T-cell (primary cell): ENCODE results near the gene CLIP1. TPM values are rescaled to one million over a fixed set of nuclear protein-coding genes. Genes with fewer than 3 reads are reported as not detected.
A peak's percentile ranks its signal among the peaks of the same experiment; 100 is the strongest.
"Not testable (repeated sequence)": the region's sequence is repeated elsewhere in the genome, so short reads cannot be mapped to it uniquely, and the experiment has no call there.

ENCODE experiments used
- ATAC-seq, 4 experiments: fragments of 200-7000 bp in 3 of 4; fragments of 150-1000 bp in 1 of 4; cut with Tn5 transposase; replicated peaks in 1 of 4; 1 replicate in 3 of 4; 2 replicates in 1 of 4; pipeline ENCODE4 v1.10.0; 2021; ENCODE audit warnings: moderate library complexity in 3 of 4, mild to moderate bottlenecking in 2 of 4, moderate number of reproducible peaks in 1 of 4
- CTCF ChIA-PET, 2 donors: fragments of 300-600 bp; sonication (Branson Sonifier 250); formaldehyde crosslinking; loops; one replicate each; lab custom pipeline; 2022; ENCODE audit warnings: antibody characterized with exemption in 2 of 2; lab: Charles Lee
- POLR2A ChIA-PET, 2 donors: fragments of 300-600 bp; sonication (Branson Sonifier 250); formaldehyde crosslinking; loops; one replicate each; lab custom pipeline; 2022; ENCODE audit warnings: antibody characterized with exemption in 2 of 2; lab: Charles Lee
- DNase-seq, 35 experiments: peaks; one replicate each; pipeline versions ENCODE4 v3.0.0 to v3.0.0-alpha.2; 2013 to 2023
- H3K27ac ChIP-seq: one replicate; pipeline ENCODE4 v1.5.1; 2013; ENCODE audit warnings: low read length
- H3K27me3 ChIP-seq, 2 experiments: replicated peaks in 1 of 2; 1 replicate in 1 of 2; 2 replicates in 1 of 2; pipeline versions ENCODE4 v1.6.1 to v1.7.0; 2013; ENCODE audit warnings: low read length in 1 of 2, mixed read lengths in 1 of 2; ENCODE audit not compliant: control insufficient read depth in 2 of 2, insufficient read depth in 2 of 2; ENCODE audit errors: extremely low read depth in 1 of 2
- H3K36me3 ChIP-seq, 2 donors: 1 replicate in 1 of 2; 2 replicates in 1 of 2; pipeline versions ENCODE4 v1.6.1 to v1.7.0; 2013; ENCODE audit warnings: low read length in 1 of 2; ENCODE audit not compliant: control insufficient read depth in 2 of 2, insufficient read depth in 1 of 2; ENCODE audit errors: extremely low read depth in 1 of 2
- H3K4me1 ChIP-seq, 2 experiments: 1 replicate in 1 of 2; 2 replicates in 1 of 2; pipeline versions ENCODE4 v1.6.1 to v1.7.0; 2013; ENCODE audit warnings: low read length in 2 of 2, mixed read lengths in 1 of 2; ENCODE audit not compliant: insufficient read depth in 2 of 2, control insufficient read depth in 1 of 2; ENCODE audit errors: extremely low read depth in 1 of 2
- H3K4me3 ChIP-seq, 2 donors: 1 replicate in 1 of 2; 2 replicates in 1 of 2; pipeline versions ENCODE4 v1.5.1 to v1.7.0; 2013; ENCODE audit warnings: mild to moderate bottlenecking in 2 of 2, low read length in 1 of 2, moderate library complexity in 1 of 2; ENCODE audit not compliant: control insufficient read depth in 1 of 2; ENCODE audit errors: extremely low read depth in 1 of 2
- H3K9me3 ChIP-seq: 2 replicates; pipeline ENCODE4 v1.7.0; 2013
- H3K27ac Mint-ChIP-seq, 2 donors: one replicate each; pipeline ENCODE4 v1.8.0; 2020 to 2021; ENCODE audit warnings: mild to moderate bottlenecking in 2 of 2, mixed read lengths in 2 of 2
- H3K27me3 Mint-ChIP-seq, 2 donors: one replicate each; pipeline ENCODE4 v1.8.0; 2021 to 2022; ENCODE audit warnings: mixed read lengths in 2 of 2
- H3K36me3 Mint-ChIP-seq: one replicate; pipeline ENCODE4 v1.8.0; 2021; ENCODE audit warnings: mixed read lengths
- H3K4me1 Mint-ChIP-seq, 3 donors: one replicate each; pipeline ENCODE4 v1.8.0; 2020 to 2022; ENCODE audit warnings: mixed read lengths in 3 of 3, mild to moderate bottlenecking in 1 of 3
- H3K4me3 Mint-ChIP-seq, 3 donors: one replicate each; pipeline ENCODE4 v1.8.0; 2020 to 2022; ENCODE audit warnings: mild to moderate bottlenecking in 3 of 3, mixed read lengths in 3 of 3, moderate library complexity in 3 of 3
- H3K9me3 Mint-ChIP-seq, 3 donors: one replicate each; pipeline ENCODE4 v1.8.0; 2020 to 2022; ENCODE audit warnings: mixed read lengths in 3 of 3
- WGBS: methylation state at CpG from one replicate; pipeline ENCODE4 v1.1.5; 2013; ENCODE audit warnings: missing lambda C conversion rate; ENCODE audit not compliant: insufficient coverage; 5-methylcytosine and 5-hydroxymethylcytosine counted together
- total RNA-seq, 35 experiments: library from RNA in 6 of 35; stranded (reverse) in 6 of 35; fragments of 120-200 nt in 1 of 35; gene quantifications; one replicate each; pipeline versions ENCODE4 v1.2.1 to v1.2.4 and lab custom pipeline; 2013 to 2026

CLIP1 gene
- total RNA-seq, 5 donors from 2014 or later (not counting 1 experiment from before 2014, with no cell fraction given) = 47.2 to 69.5 (median 59.4) TPM

DNA sequence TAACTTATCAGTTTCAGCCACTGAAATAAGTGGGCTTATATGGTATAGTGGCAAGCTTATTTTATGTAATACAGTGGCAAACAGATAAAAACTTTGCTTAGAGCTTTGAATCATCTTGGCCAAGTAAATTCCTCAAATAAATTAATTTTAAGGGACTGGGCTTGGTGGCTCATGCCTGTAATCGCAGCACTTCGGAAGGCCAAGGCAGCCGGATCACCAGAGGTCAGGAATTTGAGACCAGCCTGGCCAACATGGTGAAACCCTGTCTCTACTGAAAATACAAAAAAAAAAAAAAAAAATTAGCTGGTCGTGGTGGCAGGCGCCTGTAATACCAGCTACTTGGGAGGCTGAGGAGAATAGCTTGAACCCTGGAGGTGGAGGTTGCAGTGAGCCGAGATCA, 24.5 kb downstream of the CLIP1 start:
- H3K27me3 Mint-ChIP-seq = not testable (repeated sequence)
- CTCF ChIA-PET = interaction anchor here (0.6 to 4.1 kb wide), 6 partner anchors 22 to 818 kb away, joined by 3 to 180 read pairs (median 5); no protein-coding TSS in a partner anchor

DNA sequence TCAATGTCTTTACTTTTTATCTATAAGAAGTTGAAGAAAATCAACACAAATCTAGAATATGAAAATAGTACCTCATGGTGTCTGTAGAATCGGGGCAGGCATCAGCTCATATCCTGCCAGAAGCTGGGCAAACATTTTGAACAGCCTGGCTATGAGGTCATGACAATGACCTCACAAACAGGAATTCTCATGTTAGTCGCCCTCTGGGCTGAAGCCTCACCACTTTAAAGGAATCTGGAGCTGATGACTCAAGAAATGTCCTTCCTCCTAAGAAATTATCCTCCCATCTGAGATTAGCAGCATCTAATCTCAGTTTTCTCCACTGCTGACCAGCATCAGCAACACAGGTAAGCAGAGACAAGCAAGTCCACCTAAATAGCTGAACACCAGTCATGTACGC, 27.1 kb downstream of the CLIP1 start:
- DNase-seq = no peak
- no peak for ATAC-seq
- Histone ChIP-seq H3K27ac (no peak overlapping the region), H3K4me3 (no peak overlapping the region), H3K9me3 (no peaks in the 10 kb centered on the region), H3K36me3 (no peaks in the 10 kb centered on the region), H3K27me3 (no peaks in the 10 kb centered on the region), H3K4me1 (peaks cover 2 to 35% of the 10 kb centered on the region in 2 experiments)
- Mint-ChIP-seq H3K9me3 (no peaks in the 10 kb centered on the region), H3K36me3 (peaks cover 6% of the 10 kb centered on the region), H3K27ac (peak overlapping the region; percentile 41 to 81), H3K27me3 (no peaks in the 10 kb centered on the region), H3K4me1 (peaks cover 48 to 56% (median 52%) of the 10 kb centered on the region in 3 donors), H3K4me3 (no peak overlapping the region)
- ChIA-PET POLR2A (no interaction called here), CTCF (interaction anchor here in 1 of 2 donors (1.2 kb wide), 1 partner anchor 78 kb away, joined by 4 read pairs; no protein-coding TSS in a partner anchor)
- 85% methylated on average over 3 of the region's 3 CpGs for WGBS

More for the DNA sequence above, 24.5 kb downstream of the CLIP1 start:
- WGBS = no CpG with 5 or more reads among the region's 6 CpGs
- not testable (repeated sequence) for H3K36me3 ChIP-seq, ATAC-seq, H3K27ac Mint-ChIP-seq, H3K9me3 Mint-ChIP-seq, H3K36me3 Mint-ChIP-seq, DNase-seq, H3K4me3 ChIP-seq, H3K27me3 ChIP-seq, H3K27ac ChIP-seq, H3K9me3 ChIP-seq, H3K4me3 Mint-ChIP-seq
- peaks cover 2 to 28% of the 10 kb centered on the region in 2 experiments for H3K4me1 ChIP-seq
- H3K4me1 Mint-ChIP-seq = peaks cover 45 to 47% (median 46%) of the 10 kb centered on the region in 3 donors
- POLR2A ChIA-PET = interaction anchor here (0.6 to 0.8 kb wide), 7 partner anchors 18 to 129 kb away, joined by 4 to 7 read pairs (median 5); partner anchors contain the start of genes KNTC1 (in 1 of the 2) and RSRC2 (in 1 of the 2)

DNA sequence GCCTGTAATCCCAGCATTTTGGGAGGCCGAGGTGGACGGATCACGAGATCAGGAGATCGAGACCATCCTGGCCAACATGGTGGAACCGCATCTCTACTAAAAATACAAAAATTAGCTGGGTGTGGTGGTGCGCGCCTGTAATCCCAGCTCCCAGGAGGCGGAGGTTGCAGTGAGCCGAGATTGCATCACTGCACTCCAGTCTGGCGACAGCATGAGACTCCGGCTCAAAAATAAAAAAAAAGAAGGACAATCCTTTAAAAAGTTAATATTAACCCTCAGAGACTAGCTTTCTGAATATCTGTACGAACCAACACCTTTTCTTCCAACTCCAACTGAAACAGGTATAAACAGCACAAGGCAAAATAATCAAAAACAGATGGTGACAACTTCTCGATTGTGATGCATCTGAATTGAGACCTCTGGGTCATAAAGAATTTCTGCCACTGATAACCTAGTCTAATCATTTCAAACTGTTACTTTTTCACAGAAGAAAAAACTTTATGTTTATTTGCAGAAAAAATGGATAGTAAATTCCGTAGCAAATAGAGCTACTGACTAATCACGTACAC, 27.8 kb downstream of the CLIP1 start:
- Mint-ChIP-seq H3K4me1 (peaks cover 42 to 50% (median 48%) of the 10 kb centered on the region in 3 donors), H3K36me3 (peaks cover 6% of the 10 kb centered on the region), H3K4me3 (no peak overlapping the region), H3K27me3 (no peaks in the 10 kb centered on the region), H3K27ac (peak overlapping the region; percentile 41 to 81), H3K9me3 (no peaks in the 10 kb centered on the region)
- ChIA-PET POLR2A (no interaction called here), CTCF (interaction anchor here in 1 of 2 donors (1.2 kb wide), 1 partner anchor 78 kb away, joined by 4 read pairs; no protein-coding TSS in a partner anchor)
- ATAC-seq = no peak
- Histone ChIP-seq H3K4me1 (peaks cover 2 to 30% of the 10 kb centered on the region in 2 experiments), H3K9me3 (no peaks in the 10 kb centered on the region), H3K27me3 (no peaks in the 10 kb centered on the region), H3K27ac (no peak overlapping the region), H3K36me3 (no peaks in the 10 kb centered on the region), H3K4me3 (no peak overlapping the region)
- no peak for DNase-seq
- 94% methylated on average over 4 of the region's 15 CpGs for WGBS

DNA sequence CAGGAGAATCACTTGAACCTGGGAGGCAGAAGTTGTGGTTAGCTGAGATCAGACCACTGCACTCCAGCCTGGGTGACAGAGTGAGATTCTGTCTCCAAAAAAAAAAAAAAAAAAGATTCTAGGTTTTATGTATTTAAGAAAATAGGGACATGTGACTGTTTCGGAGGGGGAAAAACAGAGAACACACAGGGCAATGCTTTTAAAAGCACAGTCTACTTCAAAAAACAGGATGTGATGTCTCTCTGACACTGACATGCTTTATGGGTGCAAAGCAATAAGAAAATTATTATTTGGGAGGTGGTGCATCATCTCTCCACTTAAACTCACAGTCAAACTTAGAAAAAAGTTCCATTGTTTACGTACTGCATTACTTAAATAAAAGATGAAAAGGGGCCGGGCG, 28.7 kb downstream of the CLIP1 start:
- ATAC-seq = peak; percentile 52 to 97 (median 85)
- Mint-ChIP-seq H3K4me3 (peak overlapping the region; percentile 21 to 60 (median 39)), H3K36me3 (peaks cover 6% of the 10 kb centered on the region), H3K9me3 (no peaks in the 10 kb centered on the region), H3K27me3 (no peaks in the 10 kb centered on the region), H3K27ac (peak overlapping the region; percentile 82 to 85), H3K4me1 (peaks cover 34 to 41% (median 40%) of the 10 kb centered on the region in 3 donors)
- Histone ChIP-seq H3K27me3 (no peaks in the 10 kb centered on the region), H3K9me3 (no peaks in the 10 kb centered on the region), H3K4me1 (peaks cover 2 to 24% of the 10 kb centered on the region in 2 experiments), H3K27ac (peak overlapping the region; percentile 41), H3K4me3 (no peak overlapping the region), H3K36me3 (no peaks in the 10 kb centered on the region)
- ChIA-PET CTCF (no interaction called here), POLR2A (interaction anchor here in 1 of 2 donors (0.6 kb wide), 1 partner anchor 107 kb away, joined by 5 read pairs; the partner anchor contains the start of gene ZCCHC8)
- peak in 13 of 35 experiments; percentile 4 to 68 (median 12) for DNase-seq
- WGBS = no CpG with 5 or more reads among the region's 4 CpGs

DNA sequence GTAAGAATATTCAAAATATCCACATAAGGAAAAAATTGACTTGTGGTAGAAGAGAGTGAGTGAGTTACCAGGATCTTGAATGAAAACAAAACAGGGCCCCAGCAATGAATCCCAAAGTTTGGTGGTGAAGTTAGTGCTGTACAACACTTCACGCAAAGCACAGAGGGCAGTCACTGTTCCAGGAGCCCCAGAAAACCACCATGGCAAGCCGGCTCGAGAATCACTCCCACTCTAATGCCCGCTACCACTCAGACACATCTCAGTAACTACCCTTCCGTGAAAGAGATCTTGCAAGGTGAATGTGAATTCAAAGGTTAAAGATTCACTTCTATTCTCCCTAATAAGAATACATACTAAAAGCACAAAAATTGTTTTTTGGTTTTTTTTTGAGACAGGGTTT, 30.1 kb downstream of the CLIP1 start:
- no peak for ATAC-seq
- DNase-seq = no peak
- Histone ChIP-seq H3K27me3 (no peaks in the 10 kb centered on the region), H3K4me1 (peaks cover 2 to 24% of the 10 kb centered on the region in 2 experiments), H3K9me3 (no peaks in the 10 kb centered on the region), H3K27ac (no peak overlapping the region), H3K4me3 (no peak overlapping the region), H3K36me3 (no peaks in the 10 kb centered on the region)
- Mint-ChIP-seq H3K4me1 (peaks cover 36 to 40% (median 40%) of the 10 kb centered on the region in 3 donors), H3K4me3 (no peak overlapping the region), H3K9me3 (no peaks in the 10 kb centered on the region), H3K36me3 (peaks cover 6% of the 10 kb centered on the region), H3K27ac (peak overlapping the region; percentile 82 to 85), H3K27me3 (no peaks in the 10 kb centered on the region)
- ChIA-PET POLR2A (no interaction called here), CTCF (no interaction called here)
- WGBS = no CpG with 5 or more reads among the region's 5 CpGs

DNA sequence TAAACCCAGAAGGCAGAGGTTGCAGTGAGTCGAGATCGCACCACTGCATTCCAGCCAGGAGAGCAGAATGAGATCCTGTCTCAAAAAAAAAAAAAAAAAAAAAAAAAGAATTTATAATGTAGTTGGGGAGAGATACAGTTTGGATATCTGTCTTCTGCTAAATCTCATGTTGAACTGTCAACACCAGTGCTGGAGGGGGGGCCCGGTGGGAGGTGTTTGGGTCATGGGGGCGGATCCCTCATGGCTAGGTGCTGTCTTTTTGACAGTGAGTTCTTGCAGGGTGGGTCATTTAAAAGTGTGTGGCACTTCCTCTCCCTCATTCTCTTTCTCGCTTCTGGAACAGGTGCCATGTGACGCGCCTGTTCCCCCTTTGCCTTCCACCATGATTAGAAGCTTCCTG, 32.8 kb downstream of the CLIP1 start:
- 100% methylated on average over 2 of the region's 7 CpGs for WGBS
- no peaks in the 10 kb centered on the region for H3K27me3 Mint-ChIP-seq
- H3K9me3 Mint-ChIP-seq = no peaks in the 10 kb centered on the region

More for the DNA sequence above, 32.8 kb downstream of the CLIP1 start:
- Histone ChIP-seq H3K4me3 (no peak overlapping the region), H3K9me3 (no peaks in the 10 kb centered on the region), H3K36me3 (no peaks in the 10 kb centered on the region), H3K27ac (no peak overlapping the region), H3K4me1 (peaks cover 2 to 24% of the 10 kb centered on the region in 2 experiments), H3K27me3 (no peaks in the 10 kb centered on the region)
- CTCF ChIA-PET = interaction anchor here in 1 of 2 donors (0.6 kb wide), 2 partner anchors 81 to 147 kb away, joined by 3 to 4 read pairs; no protein-coding TSS in a partner anchor
- Mint-ChIP-seq H3K27ac (no peak overlapping the region), H3K36me3 (peaks cover 7% of the 10 kb centered on the region), H3K4me1 (peaks cover 28 to 37% (median 36%) of the 10 kb centered on the region in 3 donors), H3K4me3 (no peak overlapping the region)
- ATAC-seq (no peak), DNase-seq (no peak)
- POLR2A ChIA-PET = no interaction called here
